CD1c-positive myeloid dendritic cell (primary cell): Measurements from ENCODE around the gene GYG1.
A peak's percentile ranks its signal among the peaks of the same experiment; 100 is the strongest.

Source experiments
- DNase-seq: peaks from one replicate; pipeline ENCODE4 v3.0.0-alpha.2; 2016; ENCODE audit errors: extremely low spot score

The GYG1 gene

GRCh38 chr3:148991219-148992026, at the start of gene GYG1:
Gene GYG1, plus strand, starts transcription at chr3:148991540. Its CDS starts 101 bp downstream, at chr3:148991641.
- peak; percentile 84 for DNase-seq

- peak; percentile 81 for DNase-seq
These were observed 47.7 kb upstream of the GYG1 start for GRCh38 chr3:148943506-148944205.

GRCh38 chr3:148945116-148945515, 46.2 kb upstream of the GYG1 start:
- DNase-seq: no peak

GRCh38 chr3:148948913-148949657, 42.3 kb upstream of the GYG1 start:
- no peak for DNase-seq

- DNase-seq: no peak
These were observed 40.5 kb upstream of the GYG1 start for GRCh38 chr3:148950806-148951205.

- DNase-seq: no peak
These were observed 39.6 kb upstream of the GYG1 start for GRCh38 chr3:148951599-148952361.

GRCh38 chr3:148953094-148953493, 38.2 kb upstream of the GYG1 start:
- no peak for DNase-seq

- DNase-seq: no peak
These were observed 36.4 kb upstream of the GYG1 start for GRCh38 chr3:148954981-148955380.

GRCh38 chr3:148955544-148956346, 35.6 kb upstream of the GYG1 start:
- peak; percentile 49 for DNase-seq

GRCh38 chr3:148957586-148957985, 33.8 kb upstream of the GYG1 start:
- DNase-seq: no peak

GRCh38 chr3:148958696-148959095, 32.6 kb upstream of the GYG1 start:
- DNase-seq: no peak

- peak; percentile 40 for DNase-seq
These were observed 28.8 kb upstream of the GYG1 start for GRCh38 chr3:148962513-148962912.

- no peak for DNase-seq
These were observed 26.5 kb upstream of the GYG1 start for GRCh38 chr3:148964809-148965208.

- no peak for DNase-seq
These were observed 23.0 kb upstream of the GYG1 start for GRCh38 chr3:148968321-148968720.

- no peak for DNase-seq
These were observed 21.1 kb upstream of the GYG1 start for GRCh38 chr3:148970271-148970670.

- no peak for DNase-seq
These were observed 19.8 kb upstream of the GYG1 start for GRCh38 chr3:148971401-148972163.

GRCh38 chr3:148974726-148975125, 16.6 kb upstream of the GYG1 start:
- no peak for DNase-seq

GRCh38 chr3:148975248-148975647, 16.1 kb upstream of the GYG1 start:
- DNase-seq: no peak

GRCh38 chr3:148975696-148976095, 15.6 kb upstream of the GYG1 start:
- no peak for DNase-seq

- DNase-seq: no peak
These were observed 10.1 kb upstream of the GYG1 start for GRCh38 chr3:148981273-148981672.
